ENCODE results near the gene BARX1.
"Not testable (repeated sequence)": the region's sequence is repeated elsewhere in the genome, so short reads cannot be mapped to it uniquely, and the experiment has no call there.

Gene BARX1

GRCh38 chr9:93963969-93964368 lies 8.8 kb upstream of the BARX1 start:
- H3K27me3 ChIP-seq (ENCODE audit: insufficient read depth, low read depth, severe bottlenecking), result peaks cover 22% of the 10 kb centered on the region
- no peak for DNase-seq
- TF ChIP-seq CTCF (IDR thresholded peaks at IDR 0.05; ENCODE audit: low read depth, low read length), result no peak

GRCh38 chr9:93963489-93963888 lies 8.3 kb upstream of the BARX1 start:
- not testable (repeated sequence) for H3K4me3 ChIP-seq (ENCODE audit: low read depth, low read length); H3K27ac ChIP-seq; H3K9me3 ChIP-seq (ENCODE audit: severe bottlenecking); H3K36me3 ChIP-seq; DNase-seq
- peaks cover 25% of the 10 kb centered on the region for H3K27me3 ChIP-seq (ENCODE audit: insufficient read depth, low read depth, severe bottlenecking)

More at GRCh38 chr9:93963969-93964368, 8.8 kb upstream of the BARX1 start:
- H3K27ac ChIP-seq, result no peak overlapping the region
- no peaks in the 10 kb centered on the region for H3K36me3 ChIP-seq
- no peaks in the 10 kb centered on the region for H3K9me3 ChIP-seq (ENCODE audit: severe bottlenecking)
- H3K4me3 ChIP-seq (ENCODE audit: low read depth, low read length), result no peak overlapping the region

DNA sequence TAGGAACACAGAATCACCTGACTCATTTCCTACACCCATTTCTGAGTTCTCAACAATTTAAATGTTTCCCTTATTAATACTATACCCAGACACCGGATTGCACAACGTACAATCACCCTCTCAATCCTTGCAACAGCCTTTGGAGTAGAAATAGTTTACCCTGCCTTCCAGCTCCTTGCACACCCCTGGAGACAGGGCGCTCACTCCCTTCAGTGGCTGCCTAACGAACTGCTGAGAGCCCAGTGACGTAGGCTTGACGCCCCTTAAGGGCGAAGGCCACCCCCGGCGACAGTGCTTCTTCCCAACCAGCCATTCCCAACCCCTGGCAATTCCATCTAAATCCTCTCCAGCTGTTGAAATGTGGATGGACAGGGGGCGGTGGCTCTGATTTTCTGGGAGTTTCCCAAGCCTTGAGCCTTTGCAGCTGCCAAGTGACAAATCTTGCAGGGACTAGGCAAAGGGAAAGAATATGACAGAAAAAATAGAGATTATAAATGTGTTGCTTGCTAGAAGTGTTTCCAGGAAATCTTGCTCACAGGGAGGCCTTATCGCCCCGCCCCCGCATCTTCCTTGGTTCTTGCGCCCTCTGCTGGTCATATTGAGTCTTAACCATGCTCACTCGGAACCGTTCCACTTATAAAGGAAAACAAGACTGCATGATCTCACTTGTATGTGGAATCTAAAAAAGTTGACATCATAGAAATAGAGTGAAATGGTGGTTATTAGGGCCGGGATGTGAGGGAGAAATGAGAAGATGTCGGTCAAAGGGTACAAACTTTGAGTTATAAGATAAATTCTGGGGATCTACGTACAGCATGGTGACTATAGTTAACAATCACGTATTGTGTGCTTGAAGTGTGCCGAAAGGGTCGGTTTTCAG lies 7.6 kb upstream of the BARX1 start:
- H3K27ac ChIP-seq, result no peak overlapping the region
- peaks cover 31% of the 10 kb centered on the region for H3K27me3 ChIP-seq (ENCODE audit: insufficient read depth, low read depth, severe bottlenecking)
- peak; percentile 83 for DNase-seq

DNA sequence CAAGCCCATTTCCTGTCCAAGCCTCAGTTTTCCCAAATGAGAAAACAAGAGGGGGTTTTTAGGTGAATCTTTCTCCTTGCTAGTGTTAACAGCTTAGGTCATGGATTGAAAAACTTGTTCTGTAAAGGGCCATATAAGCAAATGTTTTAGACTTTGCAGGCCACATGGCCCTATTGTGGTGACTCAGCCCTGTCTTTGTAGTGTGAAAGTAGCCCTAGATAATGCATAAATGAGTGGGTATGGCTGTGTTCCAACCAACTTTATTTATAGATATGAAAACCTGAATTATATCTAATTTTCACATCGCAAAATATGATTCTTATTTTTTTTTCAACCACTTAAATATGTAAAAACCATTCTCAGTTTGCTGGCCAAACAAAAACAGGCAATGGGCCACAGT lies 6.9 kb upstream of the BARX1 start:
- H3K36me3 ChIP-seq, result no peaks in the 10 kb centered on the region
- H3K27ac ChIP-seq, result no peak overlapping the region
- DNase-seq, result no peak
- peaks cover 36% of the 10 kb centered on the region for H3K27me3 ChIP-seq (ENCODE audit: insufficient read depth, low read depth, severe bottlenecking)
- no peaks in the 10 kb centered on the region for H3K9me3 ChIP-seq (ENCODE audit: severe bottlenecking)
- TF ChIP-seq CTCF (IDR thresholded peaks at IDR 0.05; ENCODE audit: low read depth, low read length), result no peak
- H3K4me3 ChIP-seq (ENCODE audit: low read depth, low read length), result no peak overlapping the region

More for the DNA sequence above, 7.6 kb upstream of the BARX1 start:
- Histone ChIP-seq H3K36me3 (no peaks in the 10 kb centered on the region), H3K9me3 (ENCODE audit: severe bottlenecking) (no peaks in the 10 kb centered on the region), H3K4me3 (ENCODE audit: low read depth, low read length) (no peak overlapping the region)
- peak; percentile 71 for TF ChIP-seq CTCF (IDR thresholded peaks at IDR 0.05; ENCODE audit: low read depth, low read length)

- Histone ChIP-seq H3K27me3 (ENCODE audit: insufficient read depth, low read depth, severe bottlenecking) (peaks cover 43% of the 10 kb centered on the region), H3K27ac (no peak overlapping the region), H3K9me3 (ENCODE audit: severe bottlenecking) (no peaks in the 10 kb centered on the region), H3K4me3 (ENCODE audit: low read depth, low read length) (no peak overlapping the region), H3K36me3 (no peaks in the 10 kb centered on the region)
- TF ChIP-seq CTCF (IDR thresholded peaks at IDR 0.05; ENCODE audit: low read depth, low read length), result no peak
- no peak for DNase-seq
Observed at GRCh38 chr9:93960971-93961841, 6.1 kb upstream of the BARX1 start.

Data from WERI-Rb-1 (cell line).